Adrenal gland (tissue), 12 donors: ENCODE results near the gene FCHO2. TPM values are rescaled to one million over a fixed set of nuclear protein-coding genes. Genes with fewer than 3 reads are reported as not detected.
A peak's percentile ranks its signal among the peaks of the same experiment; 100 is the strongest.

Source experiments
- DNase-seq, 7 donors: peaks; one replicate each; pipeline ENCODE4 v3.0.0-alpha.2; 2019 to 2020
- H3K27ac ChIP-seq, 5 donors: fragments of 200-600 bp; sonication (generic) in 4 of 5; 1 replicate in 3 of 5; 2 replicates in 2 of 5; pipeline versions ENCODE4 v1.5.1 to v1.8.0; 2016 to 2020; ENCODE audit warnings: mild to moderate bottlenecking in 1 of 5
- H3K27me3 ChIP-seq: fragments of 200-600 bp; 2 replicates; pipeline ENCODE4 v1.8.0; 2021
- H3K36me3 ChIP-seq, 2 donors: fragments of 200-600 bp; replicated peaks in 1 of 2; 1 replicate in 1 of 2; 2 replicates in 1 of 2; pipeline versions ENCODE4 v1.5.1 to v1.8.0; 2018 to 2022
- H3K4me1 ChIP-seq, 2 donors: fragments of 200-600 bp; replicated peaks in 1 of 2; 1 replicate in 1 of 2; 2 replicates in 1 of 2; pipeline versions ENCODE4 v1.5.1 to v1.8.0; 2018 to 2021
- H3K4me3 ChIP-seq, 4 donors: fragments of 200-600 bp; sonication (generic) in 3 of 4; one replicate each; pipeline ENCODE4 v1.5.1; 2016 to 2018
- H3K9me3 ChIP-seq, 3 donors: fragments of 200-600 bp; sonication (generic) in 1 of 3; replicated peaks in 1 of 3; 1 replicate in 2 of 3; 2 replicates in 1 of 3; pipeline versions ENCODE4 v1.5.1 to v1.8.0; 2016 to 2021
- POLR2A ChIP-seq, 2 donors: fragments of 450-650 bp; IDR thresholded peaks; one replicate each; pipeline ENCODE4 v1.6.1; 2017; ENCODE audit warnings: antibody characterized with exemption in 2 of 2, mild to moderate bottlenecking in 2 of 2, moderate library complexity in 1 of 2
- WGBS, 4 donors: extraction: QIAGEN DNeasy Blood & Tissue Kit in 2 of 4; methylation state at CpG; one replicate each; pipeline versions ENCODE4 v1.1.5 to v1.1.7; 2013 to 2017; 5-methylcytosine and 5-hydroxymethylcytosine counted together
- intact Hi-C, 2 donors: fragments of 100-400 bp; cut with DNase I; formaldehyde crosslinking; loops; one replicate each; pipeline versions ENCODE4 v1.14.1 to v1.15.0; 2022 to 2023
- polyA plus RNA-seq, 3 donors: library from polyadenylated mRNA; stranded (reverse); fragments of 200-250 nt in 2 of 3; fragments of 350-450 nt in 1 of 3; fragmentation: Illumina TruSeq in 1 of 3; extraction: RNeasy Lipid Tissue Mini Kit (QIAGEN cat#74804) in 1 of 3; gene quantifications; one replicate each; pipeline ENCODE4 v1.2.3, GENCODE V29; 2013 to 2014
- total RNA-seq, 9 donors: library from RNA; depleted of rRNA in 4 of 9; stranded (reverse); fragments of >200 nt in 4 of 9; fragments of 120-200 nt in 1 of 9; fragmentation: NEBNext Ultra II Directional in 1 of 9; extraction: Animal tissue kit (Norgen Biotek cat#: 25700) in 1 of 9; gene quantifications; one replicate each; pipeline versions ENCODE4 v1.1.0 to v1.2.4, GENCODE V29; 2013 to 2023
- TF ChIP-seq, protein P1 (sequence below), 6 experiments: fragments of 450-650 bp in 4 of 6; fragments of 200-600 bp in 2 of 6; sonication (generic) in 1 of 6; IDR thresholded peaks; 1 replicate in 5 of 6; 2 replicates in 1 of 6; pipeline versions ENCODE4 v1.5.1 to v1.8.0; 2016 to 2021; ENCODE audit warnings: antibody characterized with exemption in 6 of 6, mild to moderate bottlenecking in 2 of 6, moderate library complexity in 1 of 6
- donor health status: healthy with polysubstance abuse.
- donor health status: Bipolar disorder and iron deficiency.
- donor health status: DM: yes; HTN: yes; CAD: no.
- donor health status: DM: no; HTN: no; CAD: no.
- donor health status: DM: no; HTN: no; CAD: no.
- donor health status: DM: yes; HTN: yes; CAD: no.

The FCHO2 gene
- total and polyA plus RNA-seq, 12 donors = 5.1 to 32.7 (median 20.0) TPM

DNA sequence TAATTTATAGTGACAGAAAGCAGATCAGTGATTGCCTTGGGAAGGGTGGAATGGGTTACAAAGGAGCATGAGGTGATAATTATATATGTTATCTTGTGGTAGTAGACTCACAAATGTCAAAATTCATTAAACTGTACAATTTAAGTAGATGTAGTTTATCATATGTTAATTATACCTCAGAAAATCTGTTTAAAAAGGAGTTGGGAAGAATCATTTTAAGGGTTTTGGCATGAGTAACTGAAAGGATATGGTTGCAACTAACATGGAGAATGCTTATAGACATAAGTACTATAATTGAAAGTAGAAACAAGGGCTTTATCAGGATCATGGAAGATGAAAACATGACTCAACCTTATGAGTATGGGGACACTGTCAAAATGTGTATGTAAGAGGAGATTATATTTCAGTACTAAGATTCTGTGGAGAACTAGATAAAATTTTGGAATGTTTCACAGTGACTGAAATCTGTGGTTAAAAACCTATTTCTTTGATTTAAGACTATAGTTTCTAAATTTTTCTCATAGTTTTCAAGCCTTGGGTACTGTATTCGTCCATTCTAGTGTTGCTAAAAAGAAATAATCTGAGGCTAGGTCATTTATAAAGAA, 73.3 kb downstream of the FCHO2 start:
- H3K36me3 ChIP-seq = peaks cover 0 to 8% of the 10 kb centered on the region in 2 donors
- H3K27me3 ChIP-seq = no peaks in the 10 kb centered on the region
- DNase-seq = no peak
- no peaks in the 10 kb centered on the region for H3K4me1 ChIP-seq
- intact Hi-C loops = no loop called here
- no peaks in the 10 kb centered on the region for H3K9me3 ChIP-seq
- TF ChIP-seq, protein P1, sequence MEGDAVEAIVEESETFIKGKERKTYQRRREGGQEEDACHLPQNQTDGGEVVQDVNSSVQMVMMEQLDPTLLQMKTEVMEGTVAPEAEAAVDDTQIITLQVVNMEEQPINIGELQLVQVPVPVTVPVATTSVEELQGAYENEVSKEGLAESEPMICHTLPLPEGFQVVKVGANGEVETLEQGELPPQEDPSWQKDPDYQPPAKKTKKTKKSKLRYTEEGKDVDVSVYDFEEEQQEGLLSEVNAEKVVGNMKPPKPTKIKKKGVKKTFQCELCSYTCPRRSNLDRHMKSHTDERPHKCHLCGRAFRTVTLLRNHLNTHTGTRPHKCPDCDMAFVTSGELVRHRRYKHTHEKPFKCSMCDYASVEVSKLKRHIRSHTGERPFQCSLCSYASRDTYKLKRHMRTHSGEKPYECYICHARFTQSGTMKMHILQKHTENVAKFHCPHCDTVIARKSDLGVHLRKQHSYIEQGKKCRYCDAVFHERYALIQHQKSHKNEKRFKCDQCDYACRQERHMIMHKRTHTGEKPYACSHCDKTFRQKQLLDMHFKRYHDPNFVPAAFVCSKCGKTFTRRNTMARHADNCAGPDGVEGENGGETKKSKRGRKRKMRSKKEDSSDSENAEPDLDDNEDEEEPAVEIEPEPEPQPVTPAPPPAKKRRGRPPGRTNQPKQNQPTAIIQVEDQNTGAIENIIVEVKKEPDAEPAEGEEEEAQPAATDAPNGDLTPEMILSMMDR (IDR thresholded peaks at IDR 0.05) = no peak
- TF ChIP-seq POLR2A (IDR thresholded peaks at IDR 0.05) = no peak
- no peak overlapping the region for H3K4me3 ChIP-seq
- no peak overlapping the region for H3K27ac ChIP-seq
- WGBS, 4 donors = 88 to 98% (median 97%) methylated on average over 1 of the region's 1 CpG

DNA sequence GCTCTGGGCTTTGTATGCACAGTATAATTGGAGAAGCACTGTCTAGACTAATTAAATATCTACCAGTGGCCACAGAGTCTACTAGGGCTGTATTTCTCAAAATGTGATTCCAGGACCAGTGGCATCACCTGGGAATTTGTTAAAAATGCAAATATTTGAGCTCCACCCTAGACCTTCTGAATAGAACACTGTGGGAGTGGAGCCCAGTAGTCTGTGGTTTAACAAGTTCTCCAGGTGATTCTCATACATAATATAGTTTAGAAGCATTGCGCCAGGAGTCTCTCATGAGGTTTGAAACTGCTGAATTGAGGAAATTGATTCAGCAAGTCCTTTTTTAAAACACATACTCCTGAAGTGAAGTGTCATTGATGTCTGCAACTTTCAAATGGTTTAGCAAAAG, 74.7 kb downstream of the FCHO2 start:
- 92 to 100% (median 96%) methylated on average over 1 of the region's 1 CpG for WGBS, 4 donors
- H3K4me1 ChIP-seq = no peaks in the 10 kb centered on the region
- TF ChIP-seq, protein P1 (IDR thresholded peaks at IDR 0.05) = no peak
- no peak for TF ChIP-seq POLR2A (IDR thresholded peaks at IDR 0.05)
- intact Hi-C loops = no loop called here
- H3K36me3 ChIP-seq = peaks cover 0 to 14% of the 10 kb centered on the region in 2 donors
- no peaks in the 10 kb centered on the region for H3K27me3 ChIP-seq
- no peak overlapping the region for H3K4me3 ChIP-seq
- no peak overlapping the region for H3K27ac ChIP-seq
- DNase-seq = no peak
- no peaks in the 10 kb centered on the region for H3K9me3 ChIP-seq

DNA sequence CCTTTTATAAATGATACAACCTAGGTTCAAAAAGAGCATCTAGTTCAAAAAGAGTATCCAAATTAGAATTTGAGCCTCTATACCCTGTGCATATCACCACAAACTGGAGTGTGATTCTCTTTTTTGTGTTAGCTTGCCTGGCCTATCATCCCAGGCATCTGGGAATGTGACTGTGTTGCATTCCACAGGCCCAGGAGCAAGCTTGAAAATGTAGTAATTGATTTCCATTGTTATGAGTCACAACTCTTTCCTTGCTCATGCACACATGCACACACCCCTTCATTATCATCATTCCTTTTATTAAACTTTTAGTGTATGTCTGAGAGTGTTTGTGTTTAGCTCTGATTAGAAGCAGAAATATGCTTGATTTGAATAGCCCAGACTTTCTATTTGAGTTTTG, 75.2 kb downstream of the FCHO2 start:
- intact Hi-C loops = no loop called here
- Histone ChIP-seq H3K27me3 (no peaks in the 10 kb centered on the region), H3K27ac (no peak overlapping the region), H3K9me3 (no peaks in the 10 kb centered on the region), H3K4me1 (no peaks in the 10 kb centered on the region), H3K4me3 (no peak overlapping the region), H3K36me3 (peaks cover 0 to 13% of the 10 kb centered on the region in 2 donors)
- no peak for DNase-seq
- TF ChIP-seq, protein P1 (IDR thresholded peaks at IDR 0.05) = no peak
- no peak for TF ChIP-seq POLR2A (IDR thresholded peaks at IDR 0.05)

DNA sequence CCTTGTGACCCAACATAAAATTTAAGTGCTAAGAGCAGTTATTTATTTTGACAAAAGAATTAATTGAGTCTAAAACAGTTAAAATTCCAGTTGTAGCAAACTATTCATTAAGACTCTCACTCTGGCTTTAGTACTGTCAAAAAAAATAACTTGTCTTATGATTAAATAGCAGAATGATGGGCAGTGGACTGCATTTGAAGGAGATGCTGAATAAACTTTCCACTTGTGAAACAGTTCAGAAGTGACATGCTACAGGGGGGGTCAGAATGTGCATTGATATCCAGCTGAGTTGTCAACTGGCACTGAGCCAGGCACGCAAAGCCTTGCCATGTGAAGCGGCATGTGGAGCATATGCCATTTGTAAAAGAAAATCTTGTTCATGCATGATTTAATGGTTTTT, 76.0 kb downstream of the FCHO2 start:
- intact Hi-C loops = no loop called here
- TF ChIP-seq, protein P1 (IDR thresholded peaks at IDR 0.05) = no peak
- no peak for TF ChIP-seq POLR2A (IDR thresholded peaks at IDR 0.05)
- H3K4me1 ChIP-seq = no peaks in the 10 kb centered on the region
- no peak overlapping the region for H3K4me3 ChIP-seq
- peak in 2 of 7 donors; percentile 7 to 20 for DNase-seq
- H3K27ac ChIP-seq = no peak overlapping the region
- peaks cover 0 to 5% of the 10 kb centered on the region in 2 donors for H3K36me3 ChIP-seq
- H3K9me3 ChIP-seq = no peaks in the 10 kb centered on the region
- no peaks in the 10 kb centered on the region for H3K27me3 ChIP-seq
- 63 to 74% (median 70%) methylated on average over 2 of the region's 2 CpGs for WGBS, 4 donors
